Esophagus squamous epithelium (tissue), 4 donors: Measurements from ENCODE around the gene PDGFRB.

Source experiments
- POLR2A ChIP-seq, 4 donors: fragments of 450-650 bp; IDR thresholded peaks; one replicate each; pipeline ENCODE4 v1.6.1; 2017; ENCODE audit warnings: antibody characterized with exemption in 4 of 4, mild to moderate bottlenecking in 4 of 4, moderate library complexity in 3 of 4
- TF ChIP-seq, protein P1 (sequence below), 6 experiments: fragments of 450-650 bp in 4 of 6; fragments of 200-600 bp in 2 of 6; sonication (generic) in 2 of 6; IDR thresholded peaks; one replicate each; pipeline ENCODE4 v1.5.1; 2016 to 2019; ENCODE audit warnings: antibody characterized with exemption in 6 of 6, mild to moderate bottlenecking in 4 of 6, moderate library complexity in 4 of 6

DNA sequence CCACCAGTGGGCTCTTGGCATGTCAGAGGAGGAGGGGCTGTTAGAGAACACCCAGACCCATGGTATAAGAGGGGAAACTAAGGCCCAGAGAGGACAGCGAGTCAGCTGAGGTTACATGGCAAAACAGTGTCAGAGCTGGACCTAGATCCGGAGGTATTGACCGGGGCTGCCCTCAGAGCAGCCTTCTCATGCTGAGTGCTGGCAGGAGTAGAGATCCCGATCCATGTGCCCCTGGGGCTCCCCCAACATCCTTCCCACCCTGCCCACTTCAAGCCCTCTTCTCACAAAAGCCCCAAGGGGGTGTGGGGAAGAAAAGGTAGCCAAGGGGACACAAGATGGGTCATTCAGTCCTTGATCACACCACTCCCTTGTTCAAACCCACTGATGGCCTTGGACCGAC is 89.2 kb downstream of the PDGFRB start:
- TF ChIP-seq, protein P1, sequence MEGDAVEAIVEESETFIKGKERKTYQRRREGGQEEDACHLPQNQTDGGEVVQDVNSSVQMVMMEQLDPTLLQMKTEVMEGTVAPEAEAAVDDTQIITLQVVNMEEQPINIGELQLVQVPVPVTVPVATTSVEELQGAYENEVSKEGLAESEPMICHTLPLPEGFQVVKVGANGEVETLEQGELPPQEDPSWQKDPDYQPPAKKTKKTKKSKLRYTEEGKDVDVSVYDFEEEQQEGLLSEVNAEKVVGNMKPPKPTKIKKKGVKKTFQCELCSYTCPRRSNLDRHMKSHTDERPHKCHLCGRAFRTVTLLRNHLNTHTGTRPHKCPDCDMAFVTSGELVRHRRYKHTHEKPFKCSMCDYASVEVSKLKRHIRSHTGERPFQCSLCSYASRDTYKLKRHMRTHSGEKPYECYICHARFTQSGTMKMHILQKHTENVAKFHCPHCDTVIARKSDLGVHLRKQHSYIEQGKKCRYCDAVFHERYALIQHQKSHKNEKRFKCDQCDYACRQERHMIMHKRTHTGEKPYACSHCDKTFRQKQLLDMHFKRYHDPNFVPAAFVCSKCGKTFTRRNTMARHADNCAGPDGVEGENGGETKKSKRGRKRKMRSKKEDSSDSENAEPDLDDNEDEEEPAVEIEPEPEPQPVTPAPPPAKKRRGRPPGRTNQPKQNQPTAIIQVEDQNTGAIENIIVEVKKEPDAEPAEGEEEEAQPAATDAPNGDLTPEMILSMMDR (IDR thresholded peaks at IDR 0.05), result no peak
- TF ChIP-seq POLR2A (IDR thresholded peaks at IDR 0.05), result no peak
